ENCODE data around the gene ARSH. TPM values are rescaled to one million over a fixed set of nuclear protein-coding genes. Genes with fewer than 3 reads are reported as not detected.

ARSH gene
- total RNA-seq, 4 donors from 2014 or later = 0.99 TPM; not detected in 3

- no peaks in the 10 kb centered on the region for H3K9me3 ChIP-seq
- no peak overlapping the region for H3K27ac ChIP-seq
- H3K27me3 ChIP-seq = no peaks in the 10 kb centered on the region
- peak in 1 of 2 donors; percentile 2 for DNase-seq (ENCODE audit: low spot score in 2 of 2)
- H3K4me3 ChIP-seq = no peak overlapping the region
- H3K36me3 ChIP-seq = no peaks in the 10 kb centered on the region
- no peak for TF ChIP-seq EP300 (IDR thresholded peaks at IDR 0.05)
- TF ChIP-seq POLR2AphosphoS5 (IDR thresholded peaks at IDR 0.05) = no peak
- no peak for TF ChIP-seq CTCF (IDR thresholded peaks at IDR 0.05)
- TF ChIP-seq POLR2A (IDR thresholded peaks at IDR 0.05) = no peak
- no peaks in the 10 kb centered on the region for H3K4me1 ChIP-seq
- 81% methylated on average over 6 of the region's 6 CpGs for WGBS
Measured at GRCh38 chrX:2965965-2966364, 40.4 kb upstream of the ARSH start.

- H3K4me1 ChIP-seq = no peaks in the 10 kb centered on the region
- no peak overlapping the region for H3K4me3 ChIP-seq
- no peak for DNase-seq (ENCODE audit: low spot score in 2 of 2)
- no peaks in the 10 kb centered on the region for H3K36me3 ChIP-seq
- TF ChIP-seq POLR2AphosphoS5 (IDR thresholded peaks at IDR 0.05) = no peak
- no peak for TF ChIP-seq CTCF (IDR thresholded peaks at IDR 0.05)
- no peak for TF ChIP-seq EP300 (IDR thresholded peaks at IDR 0.05)
- 66% methylated on average over 3 of the region's 3 CpGs for WGBS
- H3K27ac ChIP-seq = no peak overlapping the region
- no peaks in the 10 kb centered on the region for H3K27me3 ChIP-seq
- no peaks in the 10 kb centered on the region for H3K9me3 ChIP-seq
Measured at GRCh38 chrX:2967012-2967411, 39.3 kb upstream of the ARSH start.

GRCh38 chrX:2967584-2967983 is 38.8 kb upstream of the ARSH start:
- peak overlapping the region; percentile 28 for H3K4me3 ChIP-seq
- H3K4me1 ChIP-seq = no peaks in the 10 kb centered on the region
- WGBS = 65% methylated on average over 14 of the region's 14 CpGs
- DNase-seq (ENCODE audit: low spot score in 2 of 2) = no peak
- H3K27me3 ChIP-seq = no peaks in the 10 kb centered on the region
- no peak overlapping the region for H3K27ac ChIP-seq
- TF ChIP-seq POLR2A (IDR thresholded peaks at IDR 0.05) = no peak
- TF ChIP-seq CTCF (IDR thresholded peaks at IDR 0.05) = no peak
- no peak for TF ChIP-seq POLR2AphosphoS5 (IDR thresholded peaks at IDR 0.05)
- H3K9me3 ChIP-seq = no peaks in the 10 kb centered on the region
- H3K36me3 ChIP-seq = no peaks in the 10 kb centered on the region

- DNase-seq (ENCODE audit: low spot score in 2 of 2) = peak in 1 of 2 donors; percentile 17
- Histone ChIP-seq H3K27me3 (no peaks in the 10 kb centered on the region), H3K4me3 (peak overlapping the region; percentile 28), H3K9me3 (no peaks in the 10 kb centered on the region), H3K4me1 (no peaks in the 10 kb centered on the region), H3K36me3 (no peaks in the 10 kb centered on the region), H3K27ac (no peak overlapping the region)
- TF ChIP-seq POLR2AphosphoS5 (IDR thresholded peaks at IDR 0.05) (no peak), CTCF (IDR thresholded peaks at IDR 0.05) (no peak), POLR2A (IDR thresholded peaks at IDR 0.05) (no peak), EP300 (IDR thresholded peaks at IDR 0.05) (no peak)
- 46% methylated on average over 27 of the region's 27 CpGs for WGBS
Measured at GRCh38 chrX:2967998-2968909, 38.1 kb upstream of the ARSH start.

GRCh38 chrX:2969021-2969420 is 37.3 kb upstream of the ARSH start:
- Histone ChIP-seq H3K4me1 (no peaks in the 10 kb centered on the region), H3K4me3 (no peak overlapping the region), H3K27ac (no peak overlapping the region), H3K27me3 (no peaks in the 10 kb centered on the region), H3K36me3 (no peaks in the 10 kb centered on the region), H3K9me3 (no peaks in the 10 kb centered on the region)
- WGBS = 64% methylated on average over 6 of the region's 6 CpGs
- TF ChIP-seq POLR2A (IDR thresholded peaks at IDR 0.05) = no peak
- TF ChIP-seq CTCF (IDR thresholded peaks at IDR 0.05) = no peak
- no peak for TF ChIP-seq POLR2AphosphoS5 (IDR thresholded peaks at IDR 0.05)
- TF ChIP-seq EP300 (IDR thresholded peaks at IDR 0.05) = no peak
- DNase-seq (ENCODE audit: low spot score in 2 of 2) = peak in 1 of 2 donors; percentile 6

Measured in suprapubic skin (tissue), 4 donors.